ENCODE measurements around the gene MAP1S.

DNA sequence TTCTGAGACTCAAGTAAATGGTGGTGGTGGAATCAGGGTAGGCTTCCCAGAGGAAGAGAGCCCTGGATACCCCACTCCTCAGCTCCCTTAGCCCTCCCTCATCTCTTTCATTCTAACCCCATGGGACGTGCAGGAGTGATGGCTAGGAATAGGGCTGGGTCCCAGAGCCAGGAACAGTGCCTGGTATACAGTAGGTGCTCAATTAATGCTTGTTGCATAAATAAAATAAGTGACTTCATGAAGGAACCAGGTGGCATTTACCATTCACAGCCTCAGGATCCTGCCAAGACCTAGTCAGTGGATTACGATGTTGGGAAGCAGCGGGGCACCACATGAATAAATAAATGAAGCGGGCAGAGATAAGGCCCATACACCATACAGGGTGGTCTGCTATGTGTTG lies 35.0 kb upstream of the MAP1S start:
- TF ChIP-seq CTCF (conservative IDR thresholded peaks at IDR 0.05 in 1 of 2, IDR thresholded peaks at IDR 0.05 in 1 of 2; ENCODE audit: extremely low read depth in 1 of 2, insufficient read depth in 1 of 2, low read depth in 1 of 2, low read length in 2 of 2) (no peak), EZH2 (IDR thresholded peaks at IDR 0.05; ENCODE audit: borderline replicate concordance, low read length) (no peak)
